ENCODE measurements around the gene ETV4. TPM values are rescaled to one million over a fixed set of nuclear protein-coding genes. Genes with fewer than 3 reads are reported as not detected.

ETV4 gene
- total RNA-seq, 2 donors from 2014 or later, result 1.2 to 1.5 TPM

DNA sequence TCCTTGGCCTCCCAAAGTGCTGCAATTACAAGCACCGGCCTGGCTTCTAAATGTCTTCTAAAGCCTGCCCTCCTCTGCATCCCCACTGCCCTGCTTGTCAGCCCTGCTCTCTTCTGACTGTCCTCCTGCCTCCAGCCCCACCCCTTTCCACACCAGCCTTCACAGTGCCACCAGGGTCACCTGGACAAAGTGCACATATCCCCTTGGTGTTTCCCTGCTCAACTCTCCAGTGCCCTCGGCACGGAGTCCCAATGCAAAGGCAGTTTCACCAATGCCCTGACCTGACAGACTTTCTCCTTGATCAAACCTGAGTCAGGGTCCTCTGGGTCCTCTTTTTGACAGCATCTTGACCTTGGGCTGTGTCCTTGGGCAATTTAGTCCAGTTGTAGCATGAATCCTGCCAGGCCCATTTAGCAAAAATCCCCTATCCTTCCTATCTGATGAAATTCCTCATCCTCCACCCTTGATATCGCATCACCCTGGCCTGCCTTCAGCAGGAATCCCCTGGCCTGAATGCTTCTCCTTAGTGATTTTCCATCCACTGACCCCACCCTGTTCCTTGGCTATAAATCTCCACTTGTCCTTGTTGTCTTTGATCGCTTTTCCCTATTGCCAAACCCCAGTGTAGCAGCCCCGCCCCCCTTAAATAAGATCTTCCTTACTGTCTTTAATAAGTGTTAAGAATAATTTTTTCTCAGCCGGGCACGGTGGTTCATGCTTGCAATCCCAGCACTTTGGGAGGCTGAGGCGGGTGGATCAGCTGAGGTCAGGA lies 42.7 kb upstream of the ETV4 start:
- Histone ChIP-seq H3K9me3 (no peaks in the 10 kb centered on the region), H3K36me3 (no peaks in the 10 kb centered on the region), H3K4me3 (no peak overlapping the region), H3K27me3 (replicated peaks; ENCODE audit: insufficient read depth) (no peaks in the 10 kb centered on the region), H3K27ac (no peak overlapping the region), H3K4me1 (ENCODE audit: control insufficient read depth in 1 of 2, low read depth in 2 of 2) (peaks cover 4 to 23% of the 10 kb centered on the region in 2 donors)
- ATAC-seq (ENCODE audit: insufficient number of reproducible peaks, low FRiP score, low read depth), result no peak
- TF ChIP-seq, protein P1, sequence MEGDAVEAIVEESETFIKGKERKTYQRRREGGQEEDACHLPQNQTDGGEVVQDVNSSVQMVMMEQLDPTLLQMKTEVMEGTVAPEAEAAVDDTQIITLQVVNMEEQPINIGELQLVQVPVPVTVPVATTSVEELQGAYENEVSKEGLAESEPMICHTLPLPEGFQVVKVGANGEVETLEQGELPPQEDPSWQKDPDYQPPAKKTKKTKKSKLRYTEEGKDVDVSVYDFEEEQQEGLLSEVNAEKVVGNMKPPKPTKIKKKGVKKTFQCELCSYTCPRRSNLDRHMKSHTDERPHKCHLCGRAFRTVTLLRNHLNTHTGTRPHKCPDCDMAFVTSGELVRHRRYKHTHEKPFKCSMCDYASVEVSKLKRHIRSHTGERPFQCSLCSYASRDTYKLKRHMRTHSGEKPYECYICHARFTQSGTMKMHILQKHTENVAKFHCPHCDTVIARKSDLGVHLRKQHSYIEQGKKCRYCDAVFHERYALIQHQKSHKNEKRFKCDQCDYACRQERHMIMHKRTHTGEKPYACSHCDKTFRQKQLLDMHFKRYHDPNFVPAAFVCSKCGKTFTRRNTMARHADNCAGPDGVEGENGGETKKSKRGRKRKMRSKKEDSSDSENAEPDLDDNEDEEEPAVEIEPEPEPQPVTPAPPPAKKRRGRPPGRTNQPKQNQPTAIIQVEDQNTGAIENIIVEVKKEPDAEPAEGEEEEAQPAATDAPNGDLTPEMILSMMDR (IDR thresholded peaks at IDR 0.05), result no peak
- no peak for DNase-seq (ENCODE audit: low spot score)

GRCh38 chr17:43588121-43588520 lies 42.0 kb upstream of the ETV4 start:
- ATAC-seq (ENCODE audit: insufficient number of reproducible peaks, low FRiP score, low read depth) (no peak), DNase-seq (ENCODE audit: low spot score) (no peak)
- no peaks in the 10 kb centered on the region for H3K36me3 ChIP-seq
- H3K27me3 ChIP-seq (replicated peaks; ENCODE audit: insufficient read depth), result no peaks in the 10 kb centered on the region
- no peak overlapping the region for H3K4me3 ChIP-seq
- no peaks in the 10 kb centered on the region for H3K9me3 ChIP-seq
- H3K27ac ChIP-seq, result no peak overlapping the region
- TF ChIP-seq, protein P1 (IDR thresholded peaks at IDR 0.05), result no peak
- H3K4me1 ChIP-seq (ENCODE audit: control insufficient read depth in 1 of 2, low read depth in 2 of 2), result peaks cover 4 to 23% of the 10 kb centered on the region in 2 donors

DNA sequence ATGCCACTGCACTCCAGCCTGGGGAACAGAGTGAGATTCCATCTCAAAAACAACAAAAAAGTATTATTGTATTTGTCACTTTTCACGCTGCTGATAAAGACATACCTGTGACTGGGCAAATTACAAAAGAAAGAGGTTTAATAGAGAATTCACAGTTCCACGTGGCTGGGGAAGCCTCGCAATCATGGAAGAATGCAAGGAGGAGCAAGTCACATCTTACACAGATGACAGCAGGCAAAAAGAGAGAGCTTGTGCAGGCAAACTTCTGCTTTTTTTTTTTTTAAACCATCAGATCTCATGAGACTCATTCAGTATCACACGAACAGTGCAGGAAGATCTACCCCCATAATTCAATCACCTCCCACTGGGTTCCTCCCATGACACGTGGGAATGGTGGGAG lies 41.5 kb upstream of the ETV4 start:
- TF ChIP-seq, protein P1 (IDR thresholded peaks at IDR 0.05), result no peak
- Histone ChIP-seq H3K4me3 (no peak overlapping the region), H3K9me3 (no peaks in the 10 kb centered on the region), H3K4me1 (ENCODE audit: control insufficient read depth in 1 of 2, low read depth in 2 of 2) (peaks cover 4 to 19% of the 10 kb centered on the region in 2 donors), H3K27ac (no peak overlapping the region), H3K36me3 (no peaks in the 10 kb centered on the region), H3K27me3 (replicated peaks; ENCODE audit: insufficient read depth) (no peaks in the 10 kb centered on the region)
- ATAC-seq (ENCODE audit: insufficient number of reproducible peaks, low FRiP score, low read depth) (no peak), DNase-seq (ENCODE audit: low spot score) (no peak)

DNA sequence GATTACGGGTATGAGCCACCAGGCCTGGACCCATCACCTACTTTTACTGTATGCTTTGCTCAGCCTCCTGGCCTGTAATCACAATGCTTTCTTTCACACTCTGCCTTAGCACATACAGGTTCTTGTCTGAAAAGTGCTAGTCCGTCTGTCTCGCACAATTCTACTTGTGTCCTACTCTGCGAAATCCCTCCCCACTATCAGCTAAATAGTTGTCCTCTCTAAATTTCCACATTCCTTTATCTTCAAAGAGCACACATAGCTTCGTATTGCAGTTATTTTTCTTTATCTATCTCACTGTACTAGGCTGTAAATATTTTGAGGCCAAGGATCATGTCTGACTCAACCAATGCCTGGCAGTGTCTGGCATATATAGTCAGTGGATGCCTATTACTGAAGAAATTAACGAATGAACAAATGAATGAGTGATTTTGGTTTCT lies 38.5 kb upstream of the ETV4 start:
- DNase-seq (ENCODE audit: low spot score), result no peak
- H3K4me1 ChIP-seq (ENCODE audit: control insufficient read depth in 1 of 2, low read depth in 2 of 2), result peaks cover 2 to 10% of the 10 kb centered on the region in 2 donors
- no peak overlapping the region for H3K27ac ChIP-seq
- no peak for ATAC-seq (ENCODE audit: insufficient number of reproducible peaks, low FRiP score, low read depth)
- TF ChIP-seq, protein P1 (IDR thresholded peaks at IDR 0.05), result no peak
- no peaks in the 10 kb centered on the region for H3K36me3 ChIP-seq
- H3K9me3 ChIP-seq, result no peaks in the 10 kb centered on the region
- H3K4me3 ChIP-seq, result no peak overlapping the region
- H3K27me3 ChIP-seq (replicated peaks; ENCODE audit: insufficient read depth), result no peaks in the 10 kb centered on the region

DNA sequence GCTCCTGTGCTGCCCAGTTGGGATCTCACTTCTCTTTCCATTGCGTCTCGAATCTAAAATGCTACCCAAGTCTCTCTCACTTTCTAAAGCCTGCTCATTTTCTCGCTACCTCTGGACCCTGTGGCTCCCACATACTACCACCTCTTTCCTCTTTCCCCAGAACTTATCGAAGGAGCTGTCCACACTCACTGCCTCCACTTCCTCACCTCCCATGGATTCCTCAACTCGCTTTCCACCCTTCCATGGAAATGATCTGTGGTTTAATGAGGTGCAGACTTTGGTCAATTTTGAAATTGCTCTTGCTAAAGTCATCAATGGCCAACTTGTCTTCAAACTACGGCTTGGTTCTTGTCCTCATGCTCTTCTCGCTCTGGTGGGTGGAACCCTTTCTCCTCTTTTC lies 37.2 kb upstream of the ETV4 start:
- H3K4me1 ChIP-seq (ENCODE audit: control insufficient read depth in 1 of 2, low read depth in 2 of 2), result peaks cover 15 to 23% of the 10 kb centered on the region in 2 donors
- no peak for ATAC-seq (ENCODE audit: insufficient number of reproducible peaks, low FRiP score, low read depth)
- no peak overlapping the region for H3K27ac ChIP-seq
- no peaks in the 10 kb centered on the region for H3K36me3 ChIP-seq
- no peaks in the 10 kb centered on the region for H3K9me3 ChIP-seq
- no peak for DNase-seq (ENCODE audit: low spot score)
- TF ChIP-seq, protein P1 (IDR thresholded peaks at IDR 0.05), result no peak
- H3K4me3 ChIP-seq, result no peak overlapping the region
- H3K27me3 ChIP-seq (replicated peaks; ENCODE audit: insufficient read depth), result no peaks in the 10 kb centered on the region
